HepG2 (cell line): ENCODE data around the gene NOTUM. TPM values are rescaled to one million over a fixed set of nuclear protein-coding genes. Genes with fewer than 3 reads are reported as not detected.
A peak's percentile ranks its signal among the peaks of the same experiment; 100 is the strongest.

Experiments
- AHDC1 ChIP-seq: sonication (generic); formaldehyde crosslinking; IDR thresholded peaks from 2 replicates; pipeline ENCODE4 v1.5.1; 2020; ENCODE audit warnings: mild to moderate bottlenecking, missing genetic modification reagents, borderline replicate concordance
- ATF4 ChIP-seq, 2 experiments: fragments of 450-650 bp in 1 of 2; sonication (generic) in 1 of 2; formaldehyde crosslinking; IDR thresholded peaks; 2 replicates each; pipeline versions ENCODE4 v1.5.0 to v1.8.0; 2020 to 2022; ENCODE audit warnings: mild to moderate bottlenecking in 1 of 2, missing genetic modification reagents in 1 of 2
- GLMP ChIP-seq: sonication (generic); formaldehyde crosslinking; IDR thresholded peaks from 2 replicates; pipeline ENCODE4 v1.9.0; 2021; ENCODE audit warnings: missing genetic modification reagents, mild to moderate bottlenecking, borderline replicate concordance
- HNF4A ChIP-seq: sonication (generic); formaldehyde crosslinking; IDR thresholded peaks from 2 replicates; pipeline ENCODE4 v1.4.0; 2020; ENCODE audit warnings: missing genetic modification reagents
- HNRNPUL1 ChIP-seq: fragments of 200-400 bp; formaldehyde crosslinking; IDR thresholded peaks from 2 replicates; pipeline ENCODE4 v1.6.1; 2017; ENCODE audit warnings: low read depth, mild to moderate bottlenecking, low read length, moderate library complexity
- ISX ChIP-seq: sonication (generic); formaldehyde crosslinking; conservative IDR thresholded peaks from 2 replicates; pipeline ENCODE4 v1.5.0; 2020; ENCODE audit warnings: missing genetic modification reagents
- KAT7 ChIP-seq: IDR thresholded peaks from 2 replicates; pipeline ENCODE4 v1.6.1; 2018; ENCODE audit warnings: borderline replicate concordance, missing compliant biosample characterization
- MAF1 ChIP-seq: sonication (generic); formaldehyde crosslinking; IDR thresholded peaks from 2 replicates; pipeline ENCODE4 v1.5.0; 2020; ENCODE audit warnings: missing genetic modification reagents, borderline replicate concordance
- POGZ ChIP-seq: sonication (generic); formaldehyde crosslinking; IDR thresholded peaks from 2 replicates; pipeline ENCODE4 v1.4.0; 2020; ENCODE audit warnings: mild to moderate bottlenecking, missing genetic modification reagents
- SALL2 ChIP-seq: sonication (generic); formaldehyde crosslinking; IDR thresholded peaks from 2 replicates; pipeline ENCODE4 v1.8.1; 2023; ENCODE audit warnings: mild to moderate bottlenecking, missing genetic modification reagents, inconsistent platforms
- SPEN ChIP-seq: sonication (generic); formaldehyde crosslinking; IDR thresholded peaks from 2 replicates; pipeline ENCODE4 v1.5.1; 2020; ENCODE audit warnings: low read depth, mild to moderate bottlenecking, missing genetic modification reagents
- ZGPAT ChIP-seq: IDR thresholded peaks from 2 replicates; pipeline ENCODE4 v1.6.1; 2016; ENCODE audit warnings: mild to moderate bottlenecking
- ZKSCAN8 ChIP-seq: IDR thresholded peaks from 2 replicates; pipeline ENCODE4 v1.6.1; 2016; ENCODE audit warnings: borderline replicate concordance, missing genetic modification reagents, missing compliant biosample characterization
- ZNF589 ChIP-seq: sonication (generic); formaldehyde crosslinking; conservative IDR thresholded peaks from 2 replicates; pipeline ENCODE4 v1.8.0; 2022; ENCODE audit warnings: mild to moderate bottlenecking, moderate library complexity, missing genetic modification reagents
- ZNF660 ChIP-seq: sonication (generic); formaldehyde crosslinking; IDR thresholded peaks from 2 replicates; pipeline ENCODE4 v1.5.1; 2020; ENCODE audit warnings: mild to moderate bottlenecking, low read depth, missing genetic modification reagents, borderline replicate concordance
- ZNF839 ChIP-seq: sonication (generic); formaldehyde crosslinking; IDR thresholded peaks from 2 replicates; pipeline ENCODE4 v1.4.0; 2020; ENCODE audit warnings: missing genetic modification reagents, mild to moderate bottlenecking, borderline replicate concordance
- polyA plus RNA-seq, 8 experiments: library from polyadenylated mRNA; depleted of rRNA in 3 of 8; stranded (reverse) in 7 of 8; unstranded in 1 of 8; fragments of >200 nt; fragmentation: Illumina TruSeq in 4 of 8; extraction: Trizol in 4 of 8; gene quantifications; 2 replicates each; pipeline versions ENCODE4 v1.2.1 to v1.2.3, GENCODE V29; 2011 to 2016; ENCODE audit warnings: low read depth in 4 of 8, missing spikeins in 1 of 8, mixed read lengths in 1 of 8; ENCODE audit not compliant: insufficient read depth in 1 of 8
- total RNA-seq, 5 experiments: library from RNA; depleted of rRNA; stranded (reverse); fragments of >200 nt; fragmentation: Illumina TruSeq; extraction: Trizol; gene quantifications; 2 replicates each; pipeline ENCODE4 v1.2.3, GENCODE V29; 2016; ENCODE audit warnings: low read depth in 1 of 5

The NOTUM gene
- total and polyA plus RNA-seq, 2 of the 13 experiments (the other 11 are each of a cell fraction or from before 2014, with no cell fraction given), result 150 to 160 TPM

- TF ChIP-seq ZNF839 (CRISPR knock-in tag) (no peak), ZKSCAN8 (no peak), ATF4 (CRISPR knock-in tag; IDR thresholded peaks at IDR 0.05) (no peak), ZNF589 (CRISPR knock-in tag) (peak; percentile 26; the same call in 1 of the 2 replicates), SPEN (CRISPR knock-in tag) (peak; percentile 29), ZGPAT (CRISPR knock-in tag) (peak; percentile 8; the same call in 1 of the 2 replicates), HNF4A (CRISPR knock-in tag) (no peak), POGZ (no peak), KAT7 (peak; percentile 45; the same call in 1 of the 2 replicates), HNRNPUL1 (no peak), ISX (CRISPR knock-in tag) (no peak), AHDC1 (no peak), SALL2 (CRISPR knock-in tag) (peak; percentile 22; the same call in 1 of the 2 replicates), GLMP (CRISPR knock-in tag) (no peak), ZNF660 (no peak), MAF1 (CRISPR knock-in tag) (no peak)
Observed at GRCh38 chr17:81960130-81960958, 643 bp downstream of the NOTUM start (continued).
